ENCODE results near the gene C10orf143.
"Not testable (repeated sequence)": the region's sequence is repeated elsewhere in the genome, so short reads cannot be mapped to it uniquely, and the experiment has no call there.

Gene C10orf143

GRCh38 chr10:130027716-130028464 lies 82.7 kb downstream of the C10orf143 start:
- DNase-seq = no peak

GRCh38 chr10:130026670-130027456 lies 83.8 kb downstream of the C10orf143 start:
- no peak for DNase-seq

GRCh38 chr10:130025811-130026485 lies 84.7 kb downstream of the C10orf143 start:
- no peak for DNase-seq

GRCh38 chr10:130025326-130025725 lies 85.3 kb downstream of the C10orf143 start:
- DNase-seq = no peak

GRCh38 chr10:130024779-130025325 lies 85.8 kb downstream of the C10orf143 start:
- no peak for DNase-seq

GRCh38 chr10:130024326-130024725 lies 86.3 kb downstream of the C10orf143 start:
- DNase-seq = not testable (repeated sequence)

GRCh38 chr10:130023454-130024230 lies 87.0 kb downstream of the C10orf143 start:
- no peak for DNase-seq

GRCh38 chr10:130022511-130023299 lies 87.9 kb downstream of the C10orf143 start:
- no peak for DNase-seq

GRCh38 chr10:130022086-130022485 lies 88.5 kb downstream of the C10orf143 start:
- DNase-seq = no peak

- DNase-seq = no peak
These were observed 89.2 kb downstream of the C10orf143 start for GRCh38 chr10:130021383-130021950.

- no peak for DNase-seq
These were observed 89.8 kb downstream of the C10orf143 start for GRCh38 chr10:130020651-130021382.

GRCh38 chr10:130018730-130019185 lies 91.9 kb downstream of the C10orf143 start:
- no peak for DNase-seq

- peak in 1 of 2 donors; percentile 9 for DNase-seq
These were observed 92.4 kb downstream of the C10orf143 start for GRCh38 chr10:130018265-130018664.

- DNase-seq = no peak
These were observed 93.0 kb downstream of the C10orf143 start for GRCh38 chr10:130017631-130018022.

GRCh38 chr10:130016993-130017630 lies 93.5 kb downstream of the C10orf143 start:
- DNase-seq = no peak

- no peak for DNase-seq
These were observed 94.5 kb downstream of the C10orf143 start for GRCh38 chr10:130016095-130016494.

- no peak for DNase-seq
These were observed 95.4 kb downstream of the C10orf143 start for GRCh38 chr10:130015075-130015695.

GRCh38 chr10:130014263-130015074 lies 96.2 kb downstream of the C10orf143 start:
- DNase-seq = no peak
